GM21737 (cell line): Measurements from ENCODE around the gene LRP10.
"Not testable (repeated sequence)": the region's sequence is repeated elsewhere in the genome, so short reads cannot be mapped to it uniquely, and the experiment has no call there.

Experiments
- ATAC-seq: cut with Tn5 transposase; IDR thresholded peaks from one replicate; pipeline ENCODE4 v1.9.1; 2021; ENCODE audit warnings: mild to moderate bottlenecking, moderate library complexity; ENCODE audit not compliant: unreplicated experiment

The LRP10 gene

GRCh38 chr14:22860377-22860776 lies 11.2 kb upstream of the LRP10 start:
- not testable (repeated sequence) for ATAC-seq

- ATAC-seq: no peak
These were observed 9.9 kb upstream of the LRP10 start for GRCh38 chr14:22861651-22862050.

- no peak for ATAC-seq
These were observed 6.6 kb upstream of the LRP10 start for GRCh38 chr14:22864979-22865378.

- no peak for ATAC-seq
These were observed 5.8 kb upstream of the LRP10 start for GRCh38 chr14:22865424-22866405.

- ATAC-seq: no peak
These were observed 4.7 kb upstream of the LRP10 start for GRCh38 chr14:22866874-22867273.

GRCh38 chr14:22870811-22871223 lies 723 bp upstream of the LRP10 start:
- peak; percentile 36 for ATAC-seq

- ATAC-seq: peak; percentile 22
These were observed 693 bp downstream of the LRP10 start for GRCh38 chr14:22872033-22872832.

- no peak for ATAC-seq
These were observed 1.4 kb downstream of the LRP10 start for GRCh38 chr14:22872833-22873520.

GRCh38 chr14:22875003-22875747 lies 3.6 kb downstream of the LRP10 start:
- ATAC-seq: no peak

- no peak for ATAC-seq
These were observed 4.3 kb downstream of the LRP10 start for GRCh38 chr14:22875748-22876319.

- no peak for ATAC-seq
These were observed 5.5 kb downstream of the LRP10 start for GRCh38 chr14:22877000-22877501.

GRCh38 chr14:22878271-22879246 lies 7.0 kb downstream of the LRP10 start:
- no peak for ATAC-seq

- ATAC-seq: no peak
These were observed 10.5 kb downstream of the LRP10 start for GRCh38 chr14:22882064-22882463.

- ATAC-seq: no peak
These were observed 11.1 kb downstream of the LRP10 start for GRCh38 chr14:22882529-22883172.

- ATAC-seq: no peak
These were observed 11.8 kb downstream of the LRP10 start, which contains the start of gene REM2 for GRCh38 chr14:22883173-22883976. TSS of gene REM2 (plus strand) at chr14:22883222. CDS start at chr14:22883288, 66 bp downstream.

- no peak for ATAC-seq
These were observed 12.7 kb downstream of the LRP10 start for GRCh38 chr14:22884076-22884737.
